GM12878 (cell line): Measurements from ENCODE around the gene NEB. TPM values are rescaled to one million over a fixed set of nuclear protein-coding genes. Genes with fewer than 3 reads are reported as not detected.

Experiments
- ATAC-seq: fragments of 200-7000 bp; cut with Tn5 transposase; 3 replicates; pipeline ENCODE4 v1.9.1; 2020; ENCODE audit warnings: mild to moderate bottlenecking, moderate library complexity
- BruUV-seq: library from RNA; stranded (reverse); fragments of 400-500 nt; replicated peaks from 2 replicates; lab custom pipeline; 2021; lab: Mats Ljungman, UMichigan
- CTCF ChIA-PET: fragments of 300-600 bp; sonication (Branson Sonifier 250); formaldehyde crosslinking; extraction: SDS; loops from one replicate; lab custom pipeline; 2021; ENCODE audit warnings: inconsistent platforms; lab: Yijun Ruan, JAX
- POLR2A ChIA-PET: fragments of 350-600 bp; formaldehyde crosslinking; extraction: SDS; loops from one replicate; lab custom pipeline; 2021; ENCODE audit warnings: inconsistent platforms; lab: Charles Lee
- RAD21 ChIA-PET: fragments of 300-600 bp; sonication (Branson Sonifier 250); formaldehyde crosslinking; loops from one replicate; lab custom pipeline; 2023; ENCODE audit warnings: antibody characterized with exemption; ENCODE audit not compliant: unreplicated experiment; lab: Charles Lee
- SMC1A ChIA-PET: fragments of 300-600 bp; sonication (Branson Sonifier 250); formaldehyde crosslinking; loops from one replicate; lab custom pipeline; 2023; ENCODE audit not compliant: unreplicated experiment, uncharacterized antibody; lab: Charles Lee
- DNase-seq: peaks from one replicate; pipeline ENCODE4 v3.0.0-alpha.2; 2011; ENCODE audit warnings: low read depth, low spot score
- FAIRE-seq: peaks from 3 replicates; lab custom pipeline; 2011; peaks lifted over from hg19 to GRCh38; lab: Jason Lieb, UNC
- H2AFZ ChIP-seq: 2 replicates; pipeline ENCODE4 v1.6.0; 2011; ENCODE audit warnings: low read depth, low read length, control low read depth; ENCODE audit not compliant: control insufficient read depth
- H3K27ac ChIP-seq: 2 replicates; pipeline ENCODE4 v1.5.1; 2011; ENCODE audit warnings: control low read depth; ENCODE audit not compliant: control insufficient read depth, insufficient read depth
- H3K27me3 ChIP-seq, 2 experiments: replicated peaks in 1 of 2; 2 replicates each; pipeline versions ENCODE4 v1.6.0 to v1.6.1; 2011; ENCODE audit warnings: low read length in 1 of 2; ENCODE audit not compliant: control insufficient read depth in 2 of 2, insufficient read depth in 2 of 2
- H3K36me3 ChIP-seq, 2 experiments: 2 replicates each; pipeline ENCODE4 v1.5.1; 2011; ENCODE audit warnings: low read length in 1 of 2; ENCODE audit not compliant: control insufficient read depth in 2 of 2, insufficient read depth in 2 of 2
- H3K4me1 ChIP-seq: 2 replicates; pipeline ENCODE4 v1.6.1; 2011; ENCODE audit warnings: mild to moderate bottlenecking, low read length, moderate library complexity, mixed read lengths; ENCODE audit not compliant: control insufficient read depth, insufficient read depth
- H3K4me2 ChIP-seq: 2 replicates; pipeline ENCODE4 v1.6.0; 2011; ENCODE audit warnings: control low read depth; ENCODE audit not compliant: control insufficient read depth, insufficient read depth
- H3K4me3 ChIP-seq: fragments of 200-600 bp; sonication (generic); 2 replicates; pipeline ENCODE4 v1.5.1; 2016
- H3K79me2 ChIP-seq: 2 replicates; pipeline ENCODE4 v1.6.0; 2011; ENCODE audit warnings: low read length; ENCODE audit not compliant: control insufficient read depth, insufficient read depth
- H3K9ac ChIP-seq: 2 replicates; pipeline ENCODE4 v1.8.0; 2011; ENCODE audit warnings: low read length, control low read depth, mixed read lengths; ENCODE audit not compliant: control insufficient read depth, insufficient read depth
- H3K9me3 ChIP-seq: replicated peaks from 3 replicates; pipeline ENCODE4 v1.5.1; 2011; ENCODE audit warnings: mild to moderate bottlenecking, low read length; ENCODE audit not compliant: control insufficient read depth, insufficient read depth
- H4K20me1 ChIP-seq: 2 replicates; pipeline ENCODE4 v1.6.0; 2011; ENCODE audit not compliant: control insufficient read depth, insufficient read depth
- ASH2L ChIP-seq: fragments of 300-600, 200-600 bp; sonication (generic); IDR thresholded peaks from 2 replicates; pipeline ENCODE4 v1.6.1; 2017; ENCODE audit warnings: low read depth, mild to moderate bottlenecking, borderline replicate concordance
- DPF2 ChIP-seq: fragments of 450-650 bp; IDR thresholded peaks from 2 replicates; pipeline ENCODE4 v1.6.1; 2017; ENCODE audit warnings: mild to moderate bottlenecking
- GABPA ChIP-seq: IDR thresholded peaks from 2 replicates; pipeline ENCODE4 v1.6.1; 2014; ENCODE audit warnings: antibody characterized with exemption, low read depth, mild to moderate bottlenecking, inconsistent platforms
- HDAC6 ChIP-seq: fragments of 200-600 bp; sonication (generic); IDR thresholded peaks from one replicate; pipeline ENCODE4 v1.8.0; 2017; ENCODE audit warnings: antibody characterized with exemption; ENCODE audit not compliant: unreplicated experiment
- IKZF2 ChIP-seq, 2 experiments: fragments of 450-650 bp; IDR thresholded peaks; 2 replicates each; pipeline ENCODE4 v1.6.1; 2017; ENCODE audit warnings: mild to moderate bottlenecking in 2 of 2, moderate library complexity in 2 of 2
- KDM1A ChIP-seq: fragments of 200-600 bp; sonication (generic); IDR thresholded peaks from 2 replicates; pipeline ENCODE4 v1.6.1; 2016; ENCODE audit warnings: borderline replicate concordance
- POLR2AphosphoS5 ChIP-seq: IDR thresholded peaks from 2 replicates; pipeline ENCODE4 v1.6.1; 2011; ENCODE audit warnings: mild to moderate bottlenecking, low read length, inconsistent platforms
- SPI1 ChIP-seq: IDR thresholded peaks from 2 replicates; pipeline ENCODE4 v1.6.1; 2011; ENCODE audit warnings: low read depth, mild to moderate bottlenecking, low read length, moderate library complexity, borderline replicate concordance; ENCODE audit not compliant: insufficient read depth
- TBL1XR1 ChIP-seq: IDR thresholded peaks from 2 replicates; pipeline ENCODE4 v1.6.1; 2012; ENCODE audit warnings: low read depth, low read length, improper control_type of control experiment
- TCF3 ChIP-seq: IDR thresholded peaks from 2 replicates; pipeline ENCODE4 v1.6.1; 2012; ENCODE audit warnings: low read depth, mild to moderate bottlenecking, low read length, borderline replicate concordance; ENCODE audit not compliant: insufficient read depth
- WRNIP1 ChIP-seq: IDR thresholded peaks from 2 replicates; pipeline ENCODE4 v1.6.1; 2011; ENCODE audit warnings: low read depth, low read length, improper control_type of control experiment, borderline replicate concordance
- ZNF687 ChIP-seq: fragments of 450-650 bp; IDR thresholded peaks from 2 replicates; pipeline ENCODE4 v1.6.1; 2017; ENCODE audit warnings: mild to moderate bottlenecking, moderate library complexity
- WGBS: methylation state at CpG from one replicate; pipeline ENCODE4 v1.1.6; 2016; ENCODE audit warnings: low lambda C conversion rate; ENCODE audit not compliant: insufficient replicate concordance, insufficient coverage; ENCODE audit errors: missing lambda C conversion rate; 5-methylcytosine and 5-hydroxymethylcytosine counted together
- in situ Hi-C: fragments of 300-500 bp; cut with MboI; formaldehyde crosslinking; loops from 9 replicates; pipeline ENCODE4 v1.14.3; 2018; ENCODE audit warnings: mixed read lengths
- intact Hi-C: fragments of 100-400 bp; cut with micrococcal nuclease; formaldehyde crosslinking; loops from one replicate; pipeline ENCODE4 v1.14.2; 2022; ENCODE audit not compliant: unreplicated experiment
- polyA plus RNA-seq, 11 experiments: library from polyadenylated mRNA; depleted of rRNA in 4 of 11; unstranded in 6 of 11; stranded (reverse) in 5 of 11; fragments of >200 nt; fragmentation: Nextera tagmentation in 4 of 11; fragmentation: Illumina TruSeq in 1 of 11; extraction: Ambion mirVana in 4 of 11; extraction: Trizol in 1 of 11; gene quantifications; 1 replicate in 1 of 11; 2 replicates in 10 of 11; pipeline versions ENCODE4 v1.2.1 to v1.2.3, GENCODE V29; 2011 to 2016; ENCODE audit warnings: inconsistent platforms in 2 of 11, missing spikeins in 2 of 11, low read depth in 1 of 11
- total RNA-seq, 4 experiments: library from RNA; depleted of rRNA in 3 of 4; stranded (reverse); fragments of >200 nt in 3 of 4; fragmentation: Illumina TruSeq in 1 of 4; extraction: Trizol in 1 of 4; gene quantifications; 2 replicates each; pipeline versions ENCODE4 v1.2.1 to v1.2.3, GENCODE V29; 2013 to 2021
- TF ChIP-seq, protein P1 (sequence below): IDR thresholded peaks from 2 replicates; pipeline ENCODE4 v1.6.1; 2011; ENCODE audit warnings: low read depth, low read length, improper control_type of control experiment, borderline replicate concordance

NEB gene
- total and polyA plus RNA-seq, 10 of the 15 experiments (the other 5 are each of a cell fraction or from before 2014, with no cell fraction given) = 0.04 to 0.77 (median 0.12) TPM

DNA sequence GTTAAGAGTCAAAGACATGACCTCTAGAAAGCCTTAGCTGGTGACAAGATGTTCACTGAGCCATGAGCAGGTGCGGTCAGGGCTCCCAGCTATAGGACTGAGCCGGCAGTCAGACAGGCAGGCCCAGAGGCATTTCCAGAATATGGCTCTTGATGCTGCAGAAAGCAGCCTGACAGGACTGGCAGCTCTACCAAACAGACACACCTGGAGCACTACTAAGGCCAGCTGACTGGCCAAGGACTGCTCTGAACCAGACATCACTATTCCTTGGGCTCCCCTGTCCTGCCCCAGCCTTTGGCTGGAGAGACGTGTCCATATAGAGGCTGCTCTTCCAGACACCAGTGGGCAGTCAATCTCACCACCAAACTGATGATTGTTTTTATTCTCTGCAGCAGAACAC, 225.8 kb downstream of the NEB start:
- H3K36me3 ChIP-seq = no peaks in the 10 kb centered on the region
- H3K27me3 ChIP-seq = no peaks in the 10 kb centered on the region
- intact Hi-C loops = no loop called here
- no TSS peak for BruUV-seq
- ChIA-PET POLR2A (no interaction called here), RAD21 (no interaction called here), SMC1A (no interaction called here), CTCF (interaction anchor here (1.0 kb wide), 1 partner anchor 475 kb away, joined by 3 read pairs; no protein-coding TSS in a partner anchor)
- 97% methylated on average over 3 of the region's 3 CpGs for WGBS
- H2AFZ ChIP-seq = no peak overlapping the region
- H3K4me2 ChIP-seq = no peak overlapping the region
- no peak for DNase-seq
- no peak overlapping the region for H3K4me3 ChIP-seq
- ATAC-seq = no peak
- H4K20me1 ChIP-seq = no peaks in the 10 kb centered on the region
- no peak overlapping the region for H3K9ac ChIP-seq
- no peak for FAIRE-seq
- in situ Hi-C loops = no loop called here
- no peaks in the 10 kb centered on the region for H3K79me2 ChIP-seq
- H3K9me3 ChIP-seq = no peaks in the 10 kb centered on the region
- TF ChIP-seq, protein P1, sequence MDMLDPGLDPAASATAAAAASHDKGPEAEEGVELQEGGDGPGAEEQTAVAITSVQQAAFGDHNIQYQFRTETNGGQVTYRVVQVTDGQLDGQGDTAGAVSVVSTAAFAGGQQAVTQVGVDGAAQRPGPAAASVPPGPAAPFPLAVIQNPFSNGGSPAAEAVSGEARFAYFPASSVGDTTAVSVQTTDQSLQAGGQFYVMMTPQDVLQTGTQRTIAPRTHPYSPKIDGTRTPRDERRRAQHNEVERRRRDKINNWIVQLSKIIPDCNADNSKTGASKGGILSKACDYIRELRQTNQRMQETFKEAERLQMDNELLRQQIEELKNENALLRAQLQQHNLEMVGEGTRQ = no peak
- TF ChIP-seq POLR2AphosphoS5 (no peak), TBL1XR1 (no peak), ASH2L (no peak)
- H3K27ac ChIP-seq = no peak overlapping the region
- H3K4me1 ChIP-seq = no peaks in the 10 kb centered on the region

- ChIA-PET SMC1A (no interaction called here), CTCF (interaction anchor here (1.0 kb wide), 1 partner anchor 51 kb away, joined by 3 read pairs; no protein-coding TSS in a partner anchor), RAD21 (no interaction called here), POLR2A (no interaction called here)
- Histone ChIP-seq H3K4me3 (no peak overlapping the region), H2AFZ (no peak overlapping the region), H3K4me1 (no peaks in the 10 kb centered on the region), H3K36me3 (no peaks in the 10 kb centered on the region), H4K20me1 (no peaks in the 10 kb centered on the region), H3K9me3 (no peaks in the 10 kb centered on the region), H3K9ac (no peak overlapping the region), H3K79me2 (no peaks in the 10 kb centered on the region), H3K4me2 (no peak overlapping the region), H3K27me3 (no peaks in the 10 kb centered on the region), H3K27ac (no peak overlapping the region)
- no peak for ATAC-seq
- in situ Hi-C loops (no loop called here), intact Hi-C loops (no loop called here)
- no peak for DNase-seq
- no TSS peak for BruUV-seq
- no peak for FAIRE-seq
- 94% methylated on average over 4 of the region's 4 CpGs for WGBS
- TF ChIP-seq DPF2 = no peak
- no peak for TF ChIP-seq KDM1A
- no peak for TF ChIP-seq GABPA
- TF ChIP-seq ZNF687 = no peak
- no peak for TF ChIP-seq TCF3
- TF ChIP-seq SPI1 = no peak
- no peak for TF ChIP-seq HDAC6
- TF ChIP-seq WRNIP1 = no peak
- no peak for TF ChIP-seq IKZF2 (IDR thresholded peaks at IDR 0.05)
Observed at GRCh38 chr2:151506170-151506569, 228.1 kb downstream of the NEB start.
